Hematopoietic multipotent progenitor cell treated with erythropoietin and hydrocortisone succinate and interleukin-3 and kit ligand, for 6 days (in vitro differentiated cells): ENCODE results near the gene HSP90AB1.
A peak's percentile ranks its signal among the peaks of the same experiment; 100 is the strongest.

Source experiments
- DNase-seq: peaks from one replicate; pipeline ENCODE4 v3.0.0-alpha.2; 2015

Gene HSP90AB1

DNA sequence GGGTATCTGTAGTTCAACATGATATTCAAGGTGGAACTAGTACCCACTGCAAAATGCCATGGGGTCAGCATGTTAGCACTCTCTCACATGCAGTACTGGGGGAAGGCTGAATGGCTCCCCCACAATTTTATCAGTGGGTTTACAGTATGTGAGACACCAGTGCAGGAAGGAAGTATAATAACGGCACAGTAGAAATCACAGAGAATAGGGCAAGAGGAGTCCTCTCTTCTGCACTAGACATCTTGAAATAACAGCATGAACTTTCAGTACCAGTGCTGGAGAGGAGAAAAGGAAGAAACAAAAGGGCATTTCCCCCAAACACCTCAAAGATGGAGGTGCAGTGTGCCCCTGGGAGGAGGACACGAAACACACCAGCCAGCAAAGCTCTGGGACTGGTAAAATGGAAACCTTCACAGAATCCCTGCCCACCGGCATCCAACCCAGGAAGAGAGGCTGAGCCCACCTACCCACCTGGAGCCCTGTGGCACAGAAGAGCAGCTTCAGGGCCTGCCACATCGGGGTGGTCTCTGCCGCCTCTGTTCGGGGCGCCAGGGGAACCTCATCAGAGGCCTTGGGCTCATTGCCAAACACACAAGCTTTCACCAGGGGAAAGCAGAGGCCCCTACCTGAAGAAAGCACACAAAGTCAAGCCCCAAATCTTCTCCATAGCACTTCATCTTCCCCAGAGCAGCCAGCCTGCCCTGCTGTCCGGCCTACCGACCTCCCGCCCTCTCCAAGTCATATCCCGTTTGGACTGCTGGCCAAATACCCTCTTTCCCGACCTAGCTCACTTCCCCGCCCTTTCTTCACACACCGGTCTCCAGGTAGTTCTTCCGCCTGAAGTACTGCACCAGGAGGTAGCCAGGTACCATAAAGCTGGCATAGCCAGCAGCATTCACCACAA, 9.2 kb downstream of the HSP90AB1 start:
- peak; percentile 62 for DNase-seq

DNA sequence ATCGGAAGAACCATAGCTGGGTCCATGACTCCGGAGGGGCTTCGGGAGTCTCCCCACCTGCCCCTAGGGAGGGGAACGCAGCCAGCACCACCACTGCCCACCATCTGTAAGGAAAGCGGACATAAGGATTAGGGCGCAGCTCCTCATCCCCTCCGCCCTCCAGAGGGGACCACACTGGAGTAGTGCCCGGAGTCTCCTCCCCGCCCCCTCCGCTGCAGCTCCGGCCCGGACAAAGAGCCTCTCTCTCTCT, 9.8 kb downstream of the HSP90AB1 start:
- no peak for DNase-seq

DNA sequence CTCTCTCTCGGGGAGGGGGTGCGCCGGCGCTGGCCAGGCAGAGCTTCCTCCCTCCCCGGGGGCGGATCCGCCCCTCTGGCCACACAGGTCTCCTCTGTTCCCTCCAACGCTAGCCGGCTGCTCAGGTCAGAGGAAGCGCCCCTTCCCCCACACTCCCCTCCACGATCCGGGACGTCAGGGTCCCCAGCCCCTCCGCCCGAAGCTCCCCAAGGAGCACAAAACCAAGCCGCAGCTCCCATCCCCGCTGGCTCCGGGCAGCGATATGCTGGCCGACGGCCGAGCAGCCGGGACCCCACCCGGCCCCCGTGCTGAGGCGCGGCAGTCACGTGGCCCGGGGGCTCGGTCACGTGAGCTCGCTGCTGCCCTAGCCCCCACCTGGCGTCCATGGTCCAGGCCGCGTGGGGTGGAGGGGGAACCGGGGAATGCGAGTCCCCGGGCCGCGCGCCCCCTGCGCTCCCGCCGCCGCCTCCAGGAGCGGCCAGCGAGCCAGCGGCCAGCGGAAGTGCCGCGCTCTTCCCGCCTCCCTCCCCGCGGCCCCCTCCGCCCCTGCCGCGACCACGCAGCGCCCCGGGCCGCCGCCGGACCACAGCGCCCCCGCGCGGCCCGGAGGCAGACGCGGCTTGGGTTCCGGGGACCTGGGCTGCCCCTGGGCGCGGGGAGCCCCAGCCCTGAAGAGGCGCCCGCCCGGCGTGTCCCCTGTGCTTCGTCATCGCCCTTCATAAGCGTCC, 10.3 kb downstream of the HSP90AB1 start, which contains the start of gene SLC35B2:
TSS of gene SLC35B2 (minus strand) at position 504 of the 728 bp plus-strand sequence. CDS start at position 386, 118 bp downstream.
- DNase-seq = peak; percentile 76

DNA sequence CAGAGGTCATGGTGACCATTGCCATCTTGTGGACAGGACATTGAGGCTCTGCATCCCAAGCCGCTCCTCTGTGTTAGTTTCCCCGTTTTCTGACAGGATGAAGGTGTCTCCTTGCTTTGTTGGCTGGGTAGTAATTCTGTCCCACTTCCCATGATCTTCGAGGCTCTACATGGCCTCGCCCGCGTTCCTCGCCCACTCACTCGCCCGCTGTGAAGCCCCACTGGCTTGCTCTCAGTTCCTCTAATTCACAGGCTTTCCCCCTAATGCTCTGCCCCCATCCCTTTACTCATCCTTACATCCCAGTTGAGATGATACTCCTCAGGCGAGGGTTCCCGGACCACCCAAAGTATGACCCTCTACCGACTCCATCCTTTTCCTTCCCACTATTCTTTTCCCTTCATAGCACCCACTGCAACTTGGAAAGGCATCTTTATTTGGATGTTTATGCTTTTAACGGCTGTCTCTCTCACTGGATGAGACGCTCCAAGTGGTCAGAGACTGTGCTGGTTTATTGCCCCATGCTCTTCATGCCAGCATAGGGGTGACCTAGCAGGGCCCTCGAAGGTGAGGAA, 10.9 kb downstream of the HSP90AB1 start:
- DNase-seq = no peak

DNA sequence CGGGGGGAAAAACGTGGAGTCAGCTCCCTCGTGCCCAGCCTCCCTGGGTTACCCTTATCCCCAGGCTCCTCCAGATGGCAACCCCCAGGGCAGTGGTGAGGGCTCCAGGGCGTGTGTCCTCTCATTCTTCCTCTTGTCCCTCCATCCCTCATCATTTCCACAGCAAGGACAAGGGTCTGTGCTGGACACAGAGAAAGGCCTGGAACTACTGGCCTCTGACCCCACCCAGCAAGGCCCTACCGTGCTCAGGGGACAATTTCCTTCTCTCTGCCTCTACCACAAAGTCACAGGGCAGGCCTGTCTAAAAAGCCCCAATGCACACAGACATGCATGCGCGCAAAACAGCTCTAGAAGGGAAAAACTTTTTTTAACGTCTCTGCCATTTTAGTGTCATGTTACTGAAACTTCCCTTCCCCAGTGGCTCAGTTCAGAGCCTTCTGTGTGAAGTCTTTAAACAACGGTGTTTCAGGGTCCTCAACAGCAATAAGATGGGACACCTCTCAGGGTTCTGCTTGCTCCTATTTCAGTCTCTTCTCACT, 11.5 kb downstream of the HSP90AB1 start:
- DNase-seq = no peak

DNA sequence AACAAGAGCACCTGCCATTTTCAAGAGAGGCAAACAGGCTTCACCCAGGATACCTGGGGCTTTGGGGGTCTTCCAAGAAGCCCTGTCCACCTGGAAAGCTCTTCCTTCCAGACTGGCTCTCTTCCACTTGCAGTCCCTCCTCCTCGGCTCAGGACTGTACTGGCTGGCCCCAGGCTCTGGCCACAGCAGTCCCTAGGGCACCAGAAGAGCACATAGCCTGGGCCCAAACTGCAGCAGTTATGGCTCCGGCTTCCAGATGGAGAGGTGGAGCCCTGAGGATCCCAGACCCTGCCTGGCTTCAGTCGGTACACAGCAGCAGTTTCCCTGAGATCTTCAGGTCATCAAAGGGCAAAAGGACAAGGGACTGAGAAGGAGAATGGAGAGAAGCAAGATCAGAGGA, 12.0 kb downstream of the HSP90AB1 start:
- no peak for DNase-seq

DNA sequence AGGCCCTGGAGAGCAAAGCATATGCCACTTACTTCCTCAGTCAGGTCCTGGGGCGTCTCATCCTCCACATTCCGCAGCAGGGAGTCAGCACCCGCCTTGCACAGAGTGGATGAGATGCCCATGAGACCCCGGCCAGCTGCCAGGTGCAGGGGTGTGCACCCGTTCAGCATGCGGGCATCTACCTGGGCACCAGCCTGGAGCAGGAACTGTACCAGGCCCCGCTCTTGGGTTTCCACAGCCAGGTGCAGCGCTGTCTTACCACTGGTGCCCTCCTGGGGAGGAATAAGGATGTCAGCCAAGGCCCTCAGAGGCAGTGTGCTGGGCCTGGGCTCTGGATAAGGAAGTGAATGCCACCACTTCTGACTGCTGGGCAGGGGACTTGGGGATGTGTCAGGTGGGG, 13.1 kb downstream of the HSP90AB1 start:
- DNase-seq = no peak

DNA sequence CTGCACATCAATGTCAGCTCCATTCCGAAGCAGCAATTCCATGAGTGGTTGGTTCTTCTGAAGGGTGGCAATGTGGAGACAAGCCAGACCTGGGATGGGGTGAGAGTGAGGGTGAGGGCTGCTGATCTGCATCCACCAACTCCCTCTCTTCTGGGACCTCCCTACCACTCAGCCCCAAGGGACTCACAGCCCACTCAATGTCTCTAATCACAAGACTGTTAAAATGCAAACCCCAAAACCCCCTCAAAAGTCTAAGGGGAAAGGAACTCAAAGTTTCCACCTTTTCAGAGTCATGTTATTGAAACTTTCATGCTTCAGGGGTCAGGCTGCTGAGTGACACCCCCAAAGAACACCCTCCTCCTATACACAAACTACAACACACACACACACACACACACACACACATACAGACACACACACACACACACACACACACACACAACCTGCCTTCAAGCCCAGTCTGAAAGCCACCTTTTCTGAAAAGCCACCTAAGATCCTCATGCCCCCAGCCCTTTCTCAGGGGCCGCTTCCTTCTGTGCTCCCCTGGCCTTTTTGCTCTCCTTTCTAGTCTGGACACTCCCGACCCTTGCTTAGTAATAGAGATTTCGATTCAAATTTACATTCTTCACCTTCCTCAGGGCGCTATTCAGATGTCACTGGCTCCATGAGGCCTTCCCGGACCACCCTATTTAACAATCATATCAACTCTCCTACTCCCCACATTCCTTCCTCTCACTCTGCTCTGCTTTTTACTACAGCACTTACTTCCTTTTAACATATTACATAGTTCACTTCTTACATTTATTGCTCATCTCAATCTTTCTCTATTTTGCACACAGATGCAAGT, 13.8 kb downstream of the HSP90AB1 start:
- DNase-seq = no peak

DNA sequence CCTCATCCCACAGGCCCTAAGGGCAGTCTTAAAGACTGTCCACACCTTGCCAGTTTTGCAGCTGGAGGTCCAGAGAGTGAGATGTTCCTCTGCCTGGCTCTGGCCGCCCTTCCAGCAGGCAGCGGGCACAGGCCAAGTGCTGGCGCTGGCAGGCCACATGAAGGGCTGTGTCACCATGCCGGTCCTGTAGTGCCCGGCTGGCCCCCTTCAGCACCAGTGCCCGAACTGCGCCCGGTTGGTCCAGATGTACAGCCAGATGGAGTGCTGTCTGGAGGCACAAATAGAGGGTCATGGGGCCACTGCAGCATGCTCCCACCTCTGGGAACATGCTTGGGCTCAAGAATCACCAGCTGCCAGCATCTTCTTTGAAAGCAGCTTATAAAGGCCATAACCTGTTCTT, 14.7 kb downstream of the HSP90AB1 start:
- no peak for DNase-seq

DNA sequence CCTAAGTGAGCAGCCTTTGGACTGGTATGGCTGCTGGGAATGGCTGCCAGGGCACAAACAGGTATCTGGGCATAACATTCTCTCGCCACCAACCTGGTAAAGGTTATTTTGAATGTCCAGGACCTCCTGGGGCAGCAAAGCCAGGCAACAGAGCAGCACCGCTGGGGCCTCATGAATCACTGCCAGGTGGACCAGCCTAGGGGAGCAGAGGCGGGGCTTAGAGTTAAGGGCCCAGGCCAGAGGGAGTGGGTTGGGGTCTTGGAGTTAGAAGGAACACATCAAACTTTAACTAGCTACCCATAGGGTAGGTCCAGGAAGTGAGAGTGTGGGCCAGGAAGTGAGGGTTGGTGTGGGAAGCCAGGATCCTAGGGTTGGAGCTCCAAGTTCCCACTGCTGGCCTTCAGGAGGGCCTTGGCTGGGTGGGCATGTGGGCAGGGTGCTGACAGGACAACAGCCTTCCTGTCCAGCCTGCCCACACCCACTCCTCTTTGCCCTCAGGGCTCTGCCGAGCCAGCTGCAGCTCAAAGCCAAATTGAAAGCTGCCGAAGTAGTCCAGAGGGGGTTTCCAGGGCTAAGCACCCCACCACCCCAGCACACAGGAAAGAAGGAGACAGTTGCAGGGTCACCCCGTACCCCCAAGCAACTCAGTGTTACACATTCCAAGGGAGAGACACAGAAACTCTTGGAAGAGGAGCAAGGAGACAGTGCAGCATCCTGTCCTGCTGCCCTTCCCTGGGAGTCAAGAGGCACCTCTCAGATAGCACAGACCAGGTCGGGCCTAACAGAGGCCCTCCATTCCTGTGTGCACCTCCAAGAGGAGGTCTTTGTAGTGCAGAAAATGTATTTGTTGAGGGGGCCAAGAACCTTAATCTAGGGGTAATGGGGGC, 15.8 kb downstream of the HSP90AB1 start:
- DNase-seq = no peak

DNA sequence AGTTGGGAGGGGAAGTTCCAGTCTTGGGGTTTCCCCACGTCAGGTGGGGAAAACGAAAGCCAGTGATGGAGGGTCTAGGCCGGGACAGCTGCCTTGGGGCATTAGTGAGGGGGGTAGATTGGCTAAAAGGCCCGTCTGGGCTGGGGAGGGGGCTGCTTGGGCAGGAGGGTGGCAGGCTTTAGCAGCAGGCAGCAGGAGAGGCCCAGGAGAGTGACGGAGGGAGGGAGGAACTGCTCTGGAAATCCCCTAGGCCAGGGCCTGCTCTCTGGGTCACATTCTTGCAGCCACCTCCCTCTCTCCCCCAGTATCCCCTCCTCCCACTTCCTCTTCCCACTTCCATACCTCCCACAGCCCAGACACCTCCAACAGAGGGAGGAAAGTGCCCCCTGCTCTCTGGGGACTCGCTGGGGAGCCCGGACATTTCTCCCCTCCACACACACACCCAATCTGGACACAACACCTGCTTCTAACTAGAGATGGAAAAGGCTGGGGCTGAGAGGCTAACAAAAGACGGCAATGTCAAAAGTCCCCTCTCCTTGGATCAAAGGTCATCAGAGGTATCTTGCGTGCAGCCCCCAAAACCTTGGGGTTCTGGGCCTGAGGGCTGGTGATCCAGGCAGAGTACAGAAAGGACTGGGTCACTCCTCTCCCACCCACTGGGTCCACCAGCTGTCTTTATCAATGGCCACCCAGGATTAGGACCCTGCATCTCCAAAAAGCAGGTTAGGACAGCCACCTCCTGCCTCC, 16.6 kb downstream of the HSP90AB1 start:
- DNase-seq = no peak

DNA sequence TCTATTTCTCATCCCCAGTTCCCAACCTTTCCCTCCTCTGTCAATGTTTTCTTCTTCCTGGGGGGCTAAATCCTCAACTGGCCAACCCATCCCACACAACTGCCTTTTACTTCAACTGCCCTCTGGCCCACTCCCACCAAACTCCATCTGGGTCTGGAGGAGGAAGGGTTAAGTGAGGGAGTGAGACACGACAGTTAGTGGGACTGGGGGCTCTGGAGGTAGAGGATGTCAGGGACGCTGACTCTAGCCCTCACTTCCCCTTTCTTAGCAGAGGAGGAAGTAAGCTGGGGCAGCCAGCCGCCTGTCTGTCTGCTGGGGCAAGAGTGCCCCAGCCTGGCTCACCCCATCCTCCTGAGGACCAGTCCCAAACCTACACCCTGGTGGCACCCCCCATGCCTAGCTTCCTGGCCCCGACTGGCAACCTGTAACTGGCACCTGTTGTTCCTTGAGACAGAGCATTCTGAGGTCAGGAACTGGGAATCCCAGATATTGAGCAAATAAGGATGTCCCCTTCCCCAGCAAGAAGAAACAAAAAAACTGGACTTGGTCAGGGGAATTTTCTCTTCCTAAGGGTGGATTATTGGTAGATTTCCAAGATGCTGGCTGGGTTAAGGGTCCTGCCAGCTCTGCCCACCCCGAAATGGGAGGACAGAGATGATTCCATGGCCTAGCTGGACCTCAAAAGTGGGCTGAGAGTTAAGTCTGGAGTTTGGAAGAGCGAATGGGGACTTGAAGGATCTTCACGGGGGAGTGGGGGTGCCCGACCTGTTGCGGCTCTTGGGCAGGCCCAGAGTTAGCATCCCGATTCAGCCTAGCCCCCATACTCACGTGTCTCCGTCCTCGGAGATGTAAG, 17.5 kb downstream of the HSP90AB1 start:
- peak; percentile 83 for DNase-seq

DNA sequence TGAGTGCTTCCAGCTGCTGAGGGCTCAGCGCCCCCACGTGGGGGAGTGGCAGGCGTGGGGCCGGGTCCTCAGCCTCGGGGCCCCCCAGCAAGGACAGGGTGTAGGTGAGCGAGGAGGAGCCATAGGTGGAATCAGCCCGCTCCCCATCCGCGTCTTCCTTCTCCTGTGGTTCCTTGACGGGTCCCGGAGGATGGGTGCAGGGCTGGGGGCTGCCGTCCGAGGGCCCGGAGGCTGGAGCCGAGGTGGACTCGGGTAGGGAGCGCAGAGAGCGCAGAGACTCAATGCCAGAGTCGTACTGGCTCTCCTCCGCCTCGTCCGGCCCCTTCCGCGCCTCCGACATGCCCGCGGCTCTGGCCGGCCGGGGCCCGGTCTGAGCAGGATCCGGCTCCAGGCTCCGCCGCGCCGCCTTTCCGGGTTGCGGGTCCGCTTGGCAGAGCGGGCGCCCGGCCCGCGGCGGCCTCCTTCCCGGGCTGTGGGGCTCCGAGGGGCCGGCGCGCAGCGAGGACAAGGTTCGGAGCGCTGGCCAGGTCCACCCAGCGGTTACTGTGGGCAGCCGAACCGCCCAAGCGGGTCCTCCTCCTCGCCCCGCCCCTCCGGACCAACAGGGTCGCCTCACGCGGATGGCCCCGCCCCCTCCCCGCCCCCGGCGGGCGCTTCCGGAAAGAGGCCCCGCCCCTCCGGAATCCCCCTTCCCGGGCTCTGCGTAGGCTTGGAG, 18.3 kb downstream of the HSP90AB1 start, which contains the start of gene NFKBIE:
TSS of gene NFKBIE (minus strand) at position 545 of the 715 bp plus-strand sequence. CDS start at position 340, 205 bp downstream.
- peak; percentile 90 for DNase-seq

DNA sequence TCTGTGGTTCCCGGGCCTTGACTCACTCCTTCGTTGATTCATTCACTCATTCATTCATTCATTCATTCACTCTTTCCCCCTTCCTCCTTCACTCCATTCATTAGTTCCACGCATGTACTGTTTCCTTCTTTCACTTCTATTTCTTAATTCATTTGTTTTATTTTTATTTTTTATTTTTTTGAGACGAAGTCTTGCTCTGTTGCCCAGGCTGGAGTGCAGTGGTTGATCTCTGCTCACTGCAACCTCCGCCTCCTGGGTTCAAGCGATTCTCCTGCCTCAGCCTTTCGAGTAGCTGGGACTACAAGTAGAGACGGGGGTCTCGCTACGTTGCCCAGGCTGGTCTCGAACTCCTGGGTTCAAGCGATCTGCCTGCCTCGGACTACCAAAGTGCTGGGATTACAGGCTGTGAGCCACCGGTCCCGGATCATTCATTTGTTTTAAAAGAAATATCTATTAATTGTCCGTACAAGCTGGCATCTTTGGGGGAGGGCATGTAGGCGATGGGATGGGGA, 18.9 kb downstream of the HSP90AB1 start:
- no peak for DNase-seq

DNA sequence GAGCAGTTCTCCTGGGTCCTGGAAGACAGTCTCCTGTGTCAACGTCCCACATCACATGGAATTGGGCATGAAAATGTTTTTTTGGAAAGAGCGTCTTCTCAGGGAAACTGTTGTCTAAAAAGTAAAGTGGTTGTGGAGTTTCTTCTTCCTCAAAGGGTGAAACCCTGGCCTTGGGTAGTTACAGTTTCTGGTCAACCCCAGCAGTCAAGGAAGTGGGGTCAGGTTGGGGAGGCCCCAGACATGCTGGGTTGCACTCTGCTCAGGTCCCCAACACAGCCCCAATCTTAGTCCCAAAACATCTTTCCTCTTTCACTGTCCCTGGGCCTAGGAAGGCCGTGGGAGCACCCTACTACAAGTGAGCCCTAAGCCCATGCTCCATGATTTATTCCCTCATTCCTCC, 19.4 kb downstream of the HSP90AB1 start:
- DNase-seq = no peak

DNA sequence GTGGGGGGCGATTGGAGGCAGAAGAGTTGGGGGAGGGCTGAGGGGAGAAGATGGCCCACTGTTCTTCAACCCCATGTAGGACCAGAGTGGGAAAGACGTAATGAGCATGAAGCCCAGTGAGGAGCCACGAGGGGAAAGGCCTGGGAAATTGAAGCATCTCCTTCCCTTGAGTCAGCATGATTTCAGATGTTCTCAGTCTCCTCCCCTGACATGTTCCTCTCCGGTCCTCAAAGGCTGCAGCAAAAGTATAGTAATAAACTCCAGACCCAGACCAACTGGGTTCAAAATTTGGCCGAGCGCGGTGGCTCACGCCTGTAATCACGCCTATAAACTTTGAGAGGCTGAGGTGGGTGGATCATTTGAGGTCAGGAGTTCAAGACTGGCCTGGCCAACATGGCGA, 20.4 kb downstream of the HSP90AB1 start:
- no peak for DNase-seq

DNA sequence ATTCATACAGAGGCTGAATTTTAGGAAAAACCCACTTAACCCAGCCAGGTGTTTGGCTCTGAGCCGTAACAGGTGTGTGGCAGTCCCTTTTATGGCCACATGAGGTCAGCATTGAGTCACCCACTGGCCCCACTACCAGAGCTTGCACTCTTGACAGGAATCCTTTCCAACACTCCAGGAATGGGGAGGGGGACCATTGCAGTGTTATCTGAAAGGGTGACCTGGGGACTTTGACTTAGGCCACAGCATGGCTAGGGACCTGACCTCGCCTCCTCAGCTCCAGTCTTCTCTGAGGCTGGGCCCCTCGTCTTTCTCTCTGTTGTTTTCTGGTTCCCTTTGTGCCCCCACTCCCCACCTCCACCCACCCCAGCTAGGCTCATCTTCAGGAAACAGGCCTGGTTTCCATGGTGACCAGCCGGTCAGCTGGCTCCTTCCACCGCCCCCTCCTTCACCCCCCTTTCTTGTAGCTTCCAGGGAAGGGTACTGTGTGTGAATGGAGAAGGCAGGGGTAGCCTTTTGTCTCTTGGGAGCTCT, 21.3 kb downstream of the HSP90AB1 start:
- DNase-seq = peak; percentile 69

DNA sequence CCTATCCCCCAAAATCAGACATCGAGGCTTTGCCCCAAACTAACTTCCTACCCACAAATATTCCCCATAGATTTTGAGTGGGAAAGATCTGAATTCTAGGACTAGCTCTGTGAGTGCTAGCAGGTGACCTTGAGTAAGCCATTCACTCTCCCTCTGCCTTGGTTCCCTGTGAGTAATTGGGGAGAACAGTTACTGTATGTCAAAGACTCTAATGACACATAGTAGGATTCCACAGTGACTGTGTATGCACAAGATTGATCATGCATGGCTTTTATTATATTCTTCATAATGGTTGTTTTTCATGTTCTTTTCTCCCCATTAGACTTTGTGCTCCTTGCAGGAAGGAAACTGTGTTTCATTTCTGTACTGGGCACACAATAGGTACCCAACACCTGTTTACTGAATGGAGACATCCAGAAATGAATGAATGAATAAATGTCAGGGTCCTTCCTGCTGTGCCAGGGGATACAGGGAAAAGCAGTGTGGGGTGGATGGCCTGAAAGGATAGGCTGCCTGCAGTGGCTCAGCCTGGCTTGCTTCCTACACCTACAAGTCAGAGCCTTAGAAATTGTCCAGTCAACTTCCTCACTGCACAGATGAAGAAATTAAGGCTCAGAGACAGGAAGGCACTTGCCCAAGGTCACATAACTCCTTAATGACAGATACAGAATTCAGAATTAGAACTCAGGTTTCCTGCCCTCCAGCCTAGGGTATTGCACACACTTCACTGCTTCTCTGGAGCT, 22.4 kb downstream of the HSP90AB1 start:
- no peak for DNase-seq
